ENCODE data around the gene CARD14. TPM values are rescaled to one million over a fixed set of nuclear protein-coding genes. Genes with fewer than 3 reads are reported as not detected.
A peak's percentile ranks its signal among the peaks of the same experiment; 100 is the strongest.

CARD14 gene
- total RNA-seq, 1 experiment from 2014 or later = 2.3 TPM

DNA sequence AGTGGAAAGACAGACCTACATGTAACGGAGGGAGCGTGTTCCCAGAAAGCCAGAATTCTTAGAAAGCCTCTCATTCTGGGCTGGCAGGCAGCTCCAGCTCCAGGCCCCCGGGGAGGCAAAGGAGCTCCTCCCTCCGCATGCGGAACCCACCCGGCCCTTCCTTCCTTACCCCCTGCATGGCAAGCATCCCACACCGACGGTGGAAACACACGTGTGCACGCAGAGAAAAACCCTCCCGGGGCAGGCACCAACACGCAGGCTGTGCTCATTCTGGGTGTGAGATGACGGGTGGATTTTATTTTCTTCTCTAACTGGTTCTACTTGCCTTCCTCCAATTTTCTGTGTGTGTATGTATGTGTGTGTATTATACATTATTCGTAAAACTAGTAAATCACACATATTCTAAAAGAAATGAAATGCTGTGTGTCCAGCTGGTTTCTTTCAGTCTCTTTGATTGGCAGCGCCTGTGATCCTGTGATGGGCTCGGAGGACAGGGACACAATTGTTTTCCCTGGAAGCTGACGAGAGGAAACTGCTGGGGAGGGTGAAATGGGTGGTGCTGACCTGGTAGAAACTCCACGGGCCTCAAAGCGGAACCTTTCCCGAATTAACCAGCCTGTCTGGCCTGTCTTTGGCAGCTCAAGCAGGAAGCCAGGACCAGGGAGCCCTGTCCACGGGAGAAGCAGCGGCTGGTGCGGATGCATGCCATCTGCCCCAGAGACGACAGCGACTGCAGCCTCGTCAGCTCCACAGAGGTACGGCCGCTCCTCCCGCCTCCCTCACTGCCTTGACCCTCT lies 22.2 kb downstream of the CARD14 start:
- TF ChIP-seq EZH2 (IDR thresholded peaks at IDR 0.05; ENCODE audit: low read length, unreplicated experiment) = no peak
- DNase-seq = no peak
- H3K9me3 ChIP-seq (ENCODE audit: low read length) = no peaks in the 10 kb centered on the region
- no peak overlapping the region for H3K27ac ChIP-seq (ENCODE audit: low read length)
- no peaks in the 10 kb centered on the region for H3K9me2 ChIP-seq (replicated peaks; ENCODE audit: low read length)
- ChIA-PET CTCF (no interaction called here), POLR2A (ENCODE audit: unreplicated experiment) (no interaction called here)
- no peak overlapping the region for H3K9ac ChIP-seq (ENCODE audit: low read length)
- peaks cover 11% of the 10 kb centered on the region for H3K4me1 ChIP-seq (ENCODE audit: insufficient read depth, low read length)
- no peaks in the 10 kb centered on the region for H4K20me1 ChIP-seq (ENCODE audit: low read length)
- H3K79me2 ChIP-seq (ENCODE audit: low read length) = no peaks in the 10 kb centered on the region
- no peak overlapping the region for H3K4me2 ChIP-seq (ENCODE audit: low read length)
- no peaks in the 10 kb centered on the region for H3K27me3 ChIP-seq (ENCODE audit: low read length)
- H3F3A ChIP-seq (ENCODE audit: low read length, unreplicated experiment) = no peaks in the 10 kb centered on the region
- H3K36me3 ChIP-seq (ENCODE audit: low read depth, low read length) = no peaks in the 10 kb centered on the region
- no peak overlapping the region for H2AFZ ChIP-seq (ENCODE audit: low read length)
- BruUV-seq (replicated peaks) = no TSS peak
- intact Hi-C loops (cut with micrococcal nuclease) = no loop called here
- no peak overlapping the region for H3K4me3 ChIP-seq (ENCODE audit: low read length)
- no peak for ATAC-seq

DNA sequence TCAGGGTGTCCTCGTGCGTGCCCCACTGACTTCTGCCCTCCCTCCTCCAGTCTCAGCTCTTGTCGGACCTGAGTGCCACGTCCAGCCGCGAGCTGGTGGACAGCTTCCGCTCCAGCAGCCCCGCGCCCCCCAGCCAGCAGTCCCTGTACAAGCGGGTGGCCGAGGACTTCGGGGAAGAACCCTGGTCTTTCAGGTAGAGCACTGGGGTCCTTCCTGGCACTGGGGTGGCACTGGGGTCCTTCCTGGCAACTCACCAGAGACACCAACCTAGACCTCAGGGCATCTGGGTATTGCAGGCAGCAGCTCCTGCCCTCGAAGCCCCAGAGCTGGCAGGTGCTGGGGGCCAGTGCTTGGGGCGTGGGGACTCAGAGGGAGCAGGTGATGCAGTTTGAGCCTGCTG lies 25.3 kb downstream of the CARD14 start:
- BruUV-seq (replicated peaks) = no TSS peak
- Histone ChIP-seq H3K27me3 (ENCODE audit: low read length) (no peaks in the 10 kb centered on the region), H3K9ac (ENCODE audit: low read length) (no peak overlapping the region), H3K36me3 (ENCODE audit: low read depth, low read length) (no peaks in the 10 kb centered on the region), H3K4me2 (ENCODE audit: low read length) (no peak overlapping the region), H3K79me2 (ENCODE audit: low read length) (no peaks in the 10 kb centered on the region), H3K4me1 (ENCODE audit: insufficient read depth, low read length) (no peaks in the 10 kb centered on the region), H3K9me2 (replicated peaks; ENCODE audit: low read length) (no peaks in the 10 kb centered on the region), H3K4me3 (ENCODE audit: low read length) (no peak overlapping the region), H2AFZ (ENCODE audit: low read length) (no peak overlapping the region), H3K9me3 (ENCODE audit: low read length) (no peaks in the 10 kb centered on the region), H3K27ac (ENCODE audit: low read length) (no peak overlapping the region), H3F3A (ENCODE audit: low read length, unreplicated experiment) (no peaks in the 10 kb centered on the region), H4K20me1 (ENCODE audit: low read length) (no peaks in the 10 kb centered on the region)
- ChIA-PET CTCF (interaction anchor here (0.8 kb wide), 1 partner anchor 49 kb away, joined by 4 read pairs; no protein-coding TSS in a partner anchor), POLR2A (ENCODE audit: unreplicated experiment) (no interaction called here)
- TF ChIP-seq EZH2 (IDR thresholded peaks at IDR 0.05; ENCODE audit: low read length, unreplicated experiment) = no peak
- no peak for TF ChIP-seq EZH2phosphoT487 (IDR thresholded peaks at IDR 0.05; ENCODE audit: borderline replicate concordance, low read length)
- TF ChIP-seq, protein P1, sequence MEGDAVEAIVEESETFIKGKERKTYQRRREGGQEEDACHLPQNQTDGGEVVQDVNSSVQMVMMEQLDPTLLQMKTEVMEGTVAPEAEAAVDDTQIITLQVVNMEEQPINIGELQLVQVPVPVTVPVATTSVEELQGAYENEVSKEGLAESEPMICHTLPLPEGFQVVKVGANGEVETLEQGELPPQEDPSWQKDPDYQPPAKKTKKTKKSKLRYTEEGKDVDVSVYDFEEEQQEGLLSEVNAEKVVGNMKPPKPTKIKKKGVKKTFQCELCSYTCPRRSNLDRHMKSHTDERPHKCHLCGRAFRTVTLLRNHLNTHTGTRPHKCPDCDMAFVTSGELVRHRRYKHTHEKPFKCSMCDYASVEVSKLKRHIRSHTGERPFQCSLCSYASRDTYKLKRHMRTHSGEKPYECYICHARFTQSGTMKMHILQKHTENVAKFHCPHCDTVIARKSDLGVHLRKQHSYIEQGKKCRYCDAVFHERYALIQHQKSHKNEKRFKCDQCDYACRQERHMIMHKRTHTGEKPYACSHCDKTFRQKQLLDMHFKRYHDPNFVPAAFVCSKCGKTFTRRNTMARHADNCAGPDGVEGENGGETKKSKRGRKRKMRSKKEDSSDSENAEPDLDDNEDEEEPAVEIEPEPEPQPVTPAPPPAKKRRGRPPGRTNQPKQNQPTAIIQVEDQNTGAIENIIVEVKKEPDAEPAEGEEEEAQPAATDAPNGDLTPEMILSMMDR (conservative IDR thresholded peaks at IDR 0.05; ENCODE audit: low read depth, low read length) = no peak
- intact Hi-C loops (cut with micrococcal nuclease) = no loop called here
- ATAC-seq (no peak), DNase-seq (no peak)

DNA sequence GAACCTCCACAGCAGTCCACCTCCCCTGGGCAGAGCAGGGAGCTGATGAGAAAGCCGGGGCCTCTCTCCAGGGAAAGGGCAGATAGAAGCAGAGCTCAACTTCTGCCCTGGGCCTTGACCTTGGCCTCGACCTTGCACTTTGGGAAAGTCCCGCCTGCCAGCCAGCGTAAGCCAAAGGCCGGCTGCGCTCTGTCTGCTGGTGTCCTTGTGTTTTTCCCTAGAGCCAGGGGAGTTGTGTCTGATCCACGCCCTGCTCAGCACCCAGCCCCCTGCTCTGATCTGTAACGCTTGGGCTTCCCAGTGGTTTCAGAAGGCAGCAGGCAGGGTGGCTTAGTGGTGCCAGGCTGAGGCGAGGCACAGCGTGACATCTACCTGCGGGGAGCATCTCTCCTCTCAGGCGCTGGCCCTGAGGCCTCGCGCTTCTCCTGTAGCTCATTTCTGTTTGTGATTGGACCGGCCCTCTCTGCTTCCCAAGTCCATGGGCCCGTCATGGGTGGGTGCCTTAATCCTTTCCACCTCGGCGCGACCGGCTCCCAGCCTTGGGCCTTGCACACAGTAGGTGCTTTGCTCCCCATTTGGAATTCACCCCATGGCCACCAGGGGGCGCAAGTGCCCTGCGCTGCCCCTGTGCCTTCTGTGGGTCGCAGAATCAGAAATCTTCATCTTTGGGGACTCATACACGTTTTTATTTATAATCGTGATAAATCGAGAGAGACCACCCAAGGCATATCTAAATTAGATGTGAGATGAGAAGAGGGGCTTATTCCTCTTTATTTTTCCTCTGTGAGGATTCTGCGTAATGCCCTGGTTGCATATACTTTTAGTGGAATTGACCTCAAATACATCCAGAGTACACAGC lies 26.1 kb downstream of the CARD14 start:
- no peak overlapping the region for H3K4me3 ChIP-seq (ENCODE audit: low read length)
- ChIA-PET POLR2A (ENCODE audit: unreplicated experiment) (no interaction called here), CTCF (interaction anchor here (0.6 to 0.8 kb wide), 2 partner anchors 48 to 50 kb away, joined by 3 to 4 read pairs; no protein-coding TSS in a partner anchor)
- no TSS peak for BruUV-seq (replicated peaks)
- H3K36me3 ChIP-seq (ENCODE audit: low read depth, low read length) = no peaks in the 10 kb centered on the region
- no peaks in the 10 kb centered on the region for H3K9me3 ChIP-seq (ENCODE audit: low read length)
- DNase-seq = peak; percentile 52
- no peaks in the 10 kb centered on the region for H3K27me3 ChIP-seq (ENCODE audit: low read length)
- H3F3A ChIP-seq (ENCODE audit: low read length, unreplicated experiment) = no peaks in the 10 kb centered on the region
- TF ChIP-seq EZH2 (IDR thresholded peaks at IDR 0.05; ENCODE audit: low read length, unreplicated experiment) = no peak
- TF ChIP-seq, protein P1 (conservative IDR thresholded peaks at IDR 0.05; ENCODE audit: low read depth, low read length) = peak; percentile 99
- H3K9me2 ChIP-seq (replicated peaks; ENCODE audit: low read length) = no peaks in the 10 kb centered on the region
- no peaks in the 10 kb centered on the region for H4K20me1 ChIP-seq (ENCODE audit: low read length)
- no peak overlapping the region for H3K4me2 ChIP-seq (ENCODE audit: low read length)
- H3K27ac ChIP-seq (ENCODE audit: low read length) = no peak overlapping the region
- intact Hi-C loops (cut with micrococcal nuclease) = loop anchor here (2.0 kb wide), 1 partner anchor 57 kb away; no protein-coding TSS in a partner anchor
- no peak for ATAC-seq
- no peak overlapping the region for H3K9ac ChIP-seq (ENCODE audit: low read length)
- H3K4me1 ChIP-seq (ENCODE audit: insufficient read depth, low read length) = no peaks in the 10 kb centered on the region
- no peaks in the 10 kb centered on the region for H3K79me2 ChIP-seq (ENCODE audit: low read length)
- H2AFZ ChIP-seq (ENCODE audit: low read length) = no peak overlapping the region

Measured in PC-3 (cell line).